GM18517 (cell line): Measurements from ENCODE around the gene ARHGAP30.
A peak's percentile ranks its signal among the peaks of the same experiment; 100 is the strongest.
"Not testable (repeated sequence)": the region's sequence is repeated elsewhere in the genome, so short reads cannot be mapped to it uniquely, and the experiment has no call there.

ENCODE experiments used
- ATAC-seq: cut with Tn5 transposase; IDR thresholded peaks from one replicate; pipeline ENCODE4 v1.9.1; 2021; ENCODE audit warnings: mild to moderate bottlenecking, moderate library complexity; ENCODE audit not compliant: unreplicated experiment

ARHGAP30 gene

DNA sequence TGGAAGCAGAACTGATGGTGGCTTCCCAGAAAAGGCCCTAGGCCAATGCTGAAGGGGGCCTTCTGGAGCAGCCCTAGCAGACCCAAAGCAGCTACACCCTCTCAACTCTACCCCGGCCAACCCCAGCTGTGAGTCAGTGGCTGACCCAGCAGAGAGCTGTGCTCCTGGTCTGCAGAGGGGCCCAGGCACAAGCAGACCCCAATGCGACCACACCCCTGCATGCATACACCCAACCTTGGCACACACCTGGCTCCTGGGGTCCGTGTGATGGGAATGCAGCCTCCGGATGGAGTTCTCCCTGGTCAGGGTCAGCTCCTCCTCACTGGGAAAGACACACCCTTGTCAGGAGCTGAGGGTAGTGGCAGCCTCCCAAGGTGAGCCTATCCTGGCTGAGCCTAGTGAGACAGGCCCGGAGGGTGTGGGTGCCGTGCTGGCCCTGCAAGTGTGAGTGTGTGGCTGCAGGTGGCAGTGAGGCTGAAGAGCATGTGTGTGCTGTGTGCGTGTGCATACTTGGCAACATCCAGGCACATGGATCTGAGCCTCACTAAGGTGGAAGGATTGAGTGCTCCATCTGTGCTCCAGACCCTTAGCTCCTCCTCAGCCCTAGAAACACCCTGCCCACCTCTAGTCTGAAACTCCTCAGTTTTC, 3.9 kb upstream of the ARHGAP30 start:
- no peak for ATAC-seq

DNA sequence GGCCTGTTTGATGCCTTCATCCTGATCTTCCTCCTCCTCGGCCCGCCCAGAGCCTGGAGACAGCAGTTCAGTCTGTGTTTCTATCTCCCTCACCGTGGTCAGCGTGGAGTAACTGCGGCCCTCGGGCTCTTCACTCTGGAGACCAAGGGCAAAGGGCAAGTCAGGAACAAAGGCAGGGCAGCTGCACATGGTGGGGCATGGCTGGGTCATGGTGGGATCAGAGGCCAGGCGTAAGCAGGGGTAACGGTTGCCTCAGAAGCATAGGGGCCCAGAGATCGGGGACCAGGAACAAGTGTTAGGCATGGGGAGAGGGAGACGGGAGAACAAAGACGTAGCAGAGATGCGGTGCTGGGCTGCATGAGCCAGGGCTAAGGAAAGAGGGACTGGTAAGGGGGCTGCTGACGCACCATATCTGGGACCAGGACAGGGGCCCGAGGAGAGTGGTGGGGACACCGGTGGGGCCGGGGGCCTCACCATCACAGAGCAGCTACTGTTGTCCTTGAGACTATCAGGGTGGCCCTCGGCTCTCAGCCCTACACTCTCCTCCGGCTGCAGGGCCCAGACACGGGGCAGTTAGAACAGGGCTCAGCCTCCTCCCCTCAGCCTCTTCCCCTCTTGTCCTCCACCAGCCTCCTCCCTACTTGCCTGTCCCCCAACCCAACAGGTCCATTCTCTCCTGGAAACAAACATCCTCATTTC, 3.2 kb upstream of the ARHGAP30 start:
- no peak for ATAC-seq

DNA sequence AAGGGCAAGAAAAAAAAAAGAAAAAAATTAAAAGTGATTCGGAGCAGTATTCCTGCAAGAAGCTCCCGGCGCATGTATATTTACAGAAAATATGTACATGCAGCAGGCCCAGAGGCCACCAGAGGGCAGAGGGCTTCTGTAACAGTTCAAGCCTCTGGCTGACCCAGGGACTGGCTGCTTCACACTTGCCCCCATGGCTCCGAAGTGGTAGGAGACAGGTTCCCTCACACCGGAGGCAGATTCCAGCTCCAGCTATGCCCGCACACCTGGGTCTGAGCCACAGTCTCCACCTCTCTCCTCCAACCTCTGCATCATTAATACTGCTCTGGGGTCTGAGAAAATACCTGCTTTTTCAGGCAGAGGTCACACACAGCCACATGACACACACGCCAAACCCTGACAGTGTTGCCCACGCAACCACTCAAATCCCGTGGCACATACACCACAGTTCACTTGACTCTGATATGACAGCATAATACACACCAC, 2.2 kb upstream of the ARHGAP30 start:
- ATAC-seq, result no peak

DNA sequence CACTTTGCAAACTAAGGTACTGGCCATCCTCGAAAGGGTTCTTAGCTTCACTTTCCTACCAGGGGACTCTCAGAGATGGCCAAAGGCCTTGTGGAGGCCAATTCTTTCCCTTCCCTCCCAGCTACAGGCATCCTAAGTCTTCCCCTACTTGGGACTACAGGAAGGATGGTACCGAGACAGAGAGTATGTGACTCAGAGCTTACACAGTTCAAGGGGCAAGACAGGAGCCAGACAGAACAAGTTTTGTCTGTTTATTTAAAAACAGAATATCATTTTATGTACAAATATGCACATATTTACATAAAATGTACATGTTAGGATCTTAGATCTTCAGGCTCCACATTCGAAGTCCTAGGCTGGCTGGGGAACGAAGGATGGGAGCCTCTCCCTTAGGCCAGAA, 1.1 kb upstream of the ARHGAP30 start:
- no peak for ATAC-seq

DNA sequence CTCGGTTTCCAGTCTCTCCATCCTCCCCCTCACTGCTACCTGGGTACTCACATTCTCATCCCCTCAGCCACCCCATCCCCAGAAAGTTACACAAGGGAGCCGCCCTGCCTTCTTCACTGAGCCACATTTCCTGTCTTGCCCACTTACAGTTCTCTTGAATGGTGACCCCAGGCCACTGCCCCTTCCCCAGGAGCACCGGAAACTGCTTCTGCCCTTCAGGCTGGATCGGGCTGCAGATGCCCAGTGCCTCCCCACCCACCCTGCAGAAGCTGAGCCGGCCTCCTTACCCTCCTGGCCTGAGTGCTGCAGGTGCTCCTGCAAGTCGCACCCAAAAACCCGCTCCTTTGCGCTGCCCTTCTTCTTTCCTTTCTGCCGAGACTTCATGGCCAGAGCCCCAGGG, 450 bp downstream of the ARHGAP30 start:
- ATAC-seq, result no peak

DNA sequence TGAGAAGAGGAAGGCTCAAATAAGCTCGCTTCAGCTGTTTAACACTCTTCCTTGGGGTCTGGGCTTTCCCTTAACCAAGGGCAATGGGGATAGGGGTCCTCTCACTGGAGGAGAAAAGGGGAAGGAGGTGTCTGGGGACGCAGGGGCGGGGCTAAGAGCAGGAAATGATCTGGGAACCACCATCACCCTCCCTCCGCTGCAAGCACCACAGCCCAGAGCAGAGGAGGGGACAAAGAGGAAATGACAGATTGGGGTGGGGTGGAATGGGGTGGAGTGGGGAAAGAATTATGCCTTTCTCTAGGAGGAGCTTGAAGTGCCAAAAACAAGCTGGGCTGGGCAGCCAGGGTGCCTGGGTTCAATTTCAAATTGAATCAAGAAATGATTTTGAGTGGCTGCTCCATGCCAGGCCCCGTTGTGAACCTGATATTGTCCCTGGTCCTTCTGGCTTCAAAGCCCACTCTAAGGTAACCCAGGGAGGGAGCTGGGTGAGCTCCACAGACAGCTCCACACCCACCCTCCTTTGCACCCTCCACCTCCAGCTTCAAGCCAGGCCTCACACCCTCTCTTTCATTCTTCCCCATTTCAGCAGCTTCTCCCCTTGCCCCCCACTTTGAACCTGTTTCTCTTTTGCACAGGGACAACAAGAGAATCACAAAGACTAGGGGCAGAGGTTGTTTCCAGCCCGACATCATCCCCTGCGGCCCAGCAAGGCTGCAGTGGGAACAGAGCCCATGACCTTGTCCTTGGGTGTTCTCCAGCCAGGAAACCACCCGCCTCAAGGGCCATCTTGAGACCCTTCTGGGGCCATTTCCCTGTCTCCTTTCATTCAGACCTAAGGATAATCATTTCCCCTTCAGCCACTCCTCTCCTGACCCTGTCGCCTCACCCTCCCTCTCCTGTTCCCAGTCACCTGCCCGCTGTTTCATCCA, 1.1 kb downstream of the ARHGAP30 start:
- peak; percentile 46 for ATAC-seq

DNA sequence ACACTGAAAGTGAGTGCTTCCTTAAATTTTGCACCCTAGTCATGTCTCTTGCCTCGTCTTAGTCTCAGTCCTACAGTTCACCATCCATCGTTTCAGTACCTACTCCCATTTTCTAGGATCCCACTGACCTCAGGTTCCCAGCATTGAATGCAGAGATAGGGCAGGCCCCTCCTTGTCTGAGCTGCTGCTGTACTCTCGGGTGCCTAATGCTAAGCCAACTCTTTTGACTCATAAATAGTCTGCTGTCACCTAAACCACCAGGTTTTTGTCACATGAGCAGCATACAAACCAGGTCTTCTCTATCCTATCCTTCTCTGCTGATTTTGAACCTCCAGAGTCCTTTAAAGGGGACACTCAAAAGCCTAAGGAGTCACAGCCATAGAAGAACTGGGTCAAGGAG, 3.0 kb downstream of the ARHGAP30 start:
- ATAC-seq, result no peak

DNA sequence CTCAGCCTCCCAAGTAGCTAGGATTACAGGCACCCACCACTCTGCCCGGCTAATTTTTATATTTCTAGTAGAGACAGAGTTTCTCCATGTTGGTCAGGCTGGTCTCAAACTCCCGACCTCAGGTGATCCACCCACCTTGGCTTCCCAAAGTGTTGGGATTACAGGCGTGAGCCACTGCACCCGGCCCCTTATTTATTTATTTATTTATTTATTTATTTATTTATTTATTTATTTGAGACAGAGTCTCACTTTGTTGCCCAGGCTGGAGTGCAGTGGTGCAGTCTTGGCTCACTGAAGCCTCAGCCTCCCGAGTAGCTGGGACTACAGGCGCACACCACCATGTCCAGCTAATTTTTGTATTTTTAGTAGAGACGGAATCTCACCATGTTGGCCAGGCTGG, 4.0 kb downstream of the ARHGAP30 start:
- not testable (repeated sequence) for ATAC-seq

DNA sequence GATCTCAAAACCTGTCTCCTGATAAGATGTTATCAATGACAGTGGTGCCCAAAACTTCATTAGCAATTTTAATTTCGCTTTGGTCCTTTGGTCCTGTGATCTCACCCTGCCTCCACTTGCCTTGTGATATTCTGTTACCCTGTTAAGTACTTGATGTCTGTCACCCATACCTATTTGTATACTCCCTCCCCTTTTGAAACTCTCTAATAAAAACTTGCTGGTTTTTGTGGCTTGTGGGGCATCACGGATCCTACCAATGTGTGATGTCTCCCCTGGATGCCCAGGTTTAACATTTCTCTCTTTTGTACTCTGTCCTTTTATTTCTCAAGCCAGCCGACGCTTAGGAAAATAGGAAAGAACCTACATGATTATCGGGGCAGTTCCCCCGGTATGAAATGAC, 5.8 kb downstream of the ARHGAP30 start:
- ATAC-seq, result not testable (repeated sequence)

DNA sequence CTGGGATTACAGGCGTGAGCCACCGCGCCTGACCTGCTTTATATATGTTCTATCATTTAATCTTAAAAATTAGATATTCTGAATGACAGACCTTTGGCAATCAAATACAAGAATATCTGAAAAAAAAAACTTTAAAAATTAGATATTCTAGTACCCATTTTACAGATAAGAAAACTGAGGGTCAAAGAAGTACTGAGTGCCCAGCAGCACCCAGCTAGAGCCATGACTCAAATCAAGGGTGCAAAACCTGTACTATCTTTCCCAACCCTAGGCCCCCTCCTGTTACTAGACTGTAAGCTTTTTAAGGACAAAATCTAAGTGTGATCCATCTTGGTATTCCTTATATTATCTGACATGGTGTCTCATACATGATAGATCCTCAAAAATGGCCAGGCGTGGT, 8.3 kb downstream of the ARHGAP30 start:
- ATAC-seq, result no peak

DNA sequence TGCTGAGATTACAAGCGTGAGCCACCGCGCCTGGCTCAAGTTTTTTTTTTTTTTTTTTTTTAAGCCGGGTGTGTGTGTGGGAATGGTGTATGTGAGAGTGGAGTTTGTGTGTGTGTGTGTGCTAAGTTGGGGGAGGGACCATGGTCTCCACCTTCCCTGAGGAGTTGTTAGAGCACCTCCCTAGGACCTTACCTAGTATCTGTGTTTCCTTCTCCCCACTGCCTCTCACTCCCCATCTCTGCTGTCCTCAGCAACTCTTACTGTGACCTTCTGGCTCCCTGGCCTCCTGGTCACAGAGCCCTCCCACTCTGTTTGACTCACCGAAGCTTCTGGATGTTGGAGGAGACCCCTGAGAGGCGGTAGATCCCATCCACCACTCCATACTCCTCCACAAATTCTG, 10.4 kb downstream of the ARHGAP30 start:
- no peak for ATAC-seq

DNA sequence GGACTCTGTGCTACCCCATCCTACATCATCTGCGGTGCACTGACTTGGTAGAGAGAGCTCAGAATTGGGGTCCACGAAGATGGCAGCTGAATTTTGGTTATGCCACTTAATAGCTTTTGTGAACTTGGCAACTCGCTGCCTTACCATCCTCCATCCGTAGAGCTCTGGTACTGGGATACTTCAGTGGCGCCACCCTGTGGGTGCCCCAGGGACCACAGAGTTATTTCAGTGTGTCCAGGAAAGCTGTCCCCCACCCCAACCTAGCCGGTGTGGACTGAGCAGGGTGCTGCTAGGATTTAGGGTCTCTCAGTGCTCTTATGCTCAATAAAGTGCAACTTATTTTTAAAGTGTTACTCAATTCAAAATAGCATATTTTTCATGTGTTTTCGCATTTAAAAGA, 14.9 kb downstream of the ARHGAP30 start:
- no peak for ATAC-seq

DNA sequence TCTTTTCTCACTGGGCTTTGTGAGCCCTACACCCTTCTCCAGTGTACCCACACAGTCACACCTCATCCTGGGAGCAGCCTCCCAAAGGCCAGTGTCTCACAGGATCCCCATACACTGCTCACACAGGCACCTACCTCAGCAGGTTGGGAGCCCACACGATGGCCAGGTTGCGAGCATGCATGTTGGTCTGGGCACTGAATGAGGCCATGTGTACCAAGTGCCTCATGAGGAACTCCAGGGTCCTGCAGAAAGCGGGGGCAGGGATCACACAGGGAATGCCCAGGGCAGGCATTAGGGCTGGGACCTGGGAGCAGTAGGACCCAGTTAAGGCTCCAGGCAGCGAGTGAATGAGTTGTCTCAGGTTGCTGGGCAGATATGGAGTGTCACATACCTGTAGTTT, 15.5 kb downstream of the ARHGAP30 start:
- no peak for ATAC-seq

DNA sequence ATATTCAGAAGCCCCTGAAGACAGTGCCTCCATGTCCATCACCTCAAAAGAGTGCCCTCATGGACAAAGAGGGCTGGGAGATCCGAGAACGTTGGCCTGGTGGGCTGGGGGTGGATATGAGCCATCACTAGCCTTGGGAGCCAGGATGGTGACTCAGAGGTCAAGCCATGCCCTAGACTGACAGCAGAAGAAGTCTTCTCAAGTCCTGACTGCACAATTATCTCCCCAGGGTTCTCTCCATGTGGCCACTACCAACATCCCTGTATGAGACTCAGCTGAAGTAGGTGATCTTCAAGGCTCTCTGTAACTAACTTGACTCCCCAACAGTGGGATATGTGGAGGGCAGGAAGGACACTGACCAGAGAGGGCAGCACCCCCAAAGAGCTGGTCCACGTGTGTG, 16.8 kb downstream of the ARHGAP30 start:
- ATAC-seq, result no peak

DNA sequence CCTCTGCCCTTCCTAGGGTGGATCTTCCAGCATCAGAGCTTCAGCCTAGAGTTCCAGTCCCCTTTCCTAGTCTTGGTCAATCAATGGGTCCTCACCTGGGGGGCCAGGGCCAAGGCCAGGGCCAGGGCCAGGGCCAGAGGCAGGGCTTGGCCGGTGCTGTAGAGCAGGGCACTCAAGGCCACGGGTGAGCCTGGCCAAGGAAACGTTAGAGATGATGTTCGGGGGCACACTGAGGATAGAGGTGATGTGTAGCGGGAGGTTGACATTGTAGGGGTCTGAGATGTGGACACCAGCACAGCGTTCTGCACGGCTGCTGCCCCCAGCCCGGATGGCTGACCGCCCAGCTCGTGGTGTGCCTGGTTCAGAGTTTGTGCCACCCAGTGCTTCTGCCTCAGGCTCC, 18.5 kb downstream of the ARHGAP30 start:
- no peak for ATAC-seq

DNA sequence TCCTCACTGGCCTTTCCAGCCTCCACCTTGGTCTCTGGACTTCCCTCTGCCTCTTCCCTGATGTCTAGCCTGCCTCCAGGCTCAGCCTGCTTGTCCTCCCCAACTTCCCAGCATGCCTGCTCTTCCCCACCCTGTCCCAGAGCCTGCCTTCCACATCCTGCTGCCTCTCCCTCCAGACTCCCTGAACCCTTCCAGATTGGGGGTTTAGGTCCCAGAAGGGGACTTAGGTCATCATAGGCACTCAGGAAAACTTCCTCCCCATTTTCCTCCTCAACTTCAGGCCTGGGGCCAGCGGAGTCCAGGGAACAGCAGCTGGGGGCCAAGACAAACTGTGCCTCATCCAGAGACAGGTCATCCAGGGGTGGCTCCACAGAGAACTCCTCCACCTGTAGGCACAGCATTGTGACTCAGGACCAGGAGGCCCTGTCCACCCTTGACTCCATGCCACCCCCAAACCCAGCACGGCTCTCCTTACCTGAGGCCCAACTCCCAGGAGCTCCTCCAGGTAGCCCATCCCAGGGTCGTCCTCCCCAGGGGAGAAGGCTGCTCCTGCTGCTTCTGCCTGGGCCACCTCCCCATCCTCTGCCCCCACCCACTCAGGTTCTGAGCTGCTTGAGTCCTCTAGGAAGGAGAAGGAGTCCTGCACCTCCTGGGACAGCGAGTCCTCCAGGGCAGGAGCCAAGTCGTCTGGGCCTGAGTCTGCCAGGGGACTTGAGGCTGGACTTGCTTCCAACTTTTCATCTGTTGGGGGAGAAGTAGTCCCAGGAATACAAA, 20.6 kb downstream of the ARHGAP30 start:
- no peak for ATAC-seq

DNA sequence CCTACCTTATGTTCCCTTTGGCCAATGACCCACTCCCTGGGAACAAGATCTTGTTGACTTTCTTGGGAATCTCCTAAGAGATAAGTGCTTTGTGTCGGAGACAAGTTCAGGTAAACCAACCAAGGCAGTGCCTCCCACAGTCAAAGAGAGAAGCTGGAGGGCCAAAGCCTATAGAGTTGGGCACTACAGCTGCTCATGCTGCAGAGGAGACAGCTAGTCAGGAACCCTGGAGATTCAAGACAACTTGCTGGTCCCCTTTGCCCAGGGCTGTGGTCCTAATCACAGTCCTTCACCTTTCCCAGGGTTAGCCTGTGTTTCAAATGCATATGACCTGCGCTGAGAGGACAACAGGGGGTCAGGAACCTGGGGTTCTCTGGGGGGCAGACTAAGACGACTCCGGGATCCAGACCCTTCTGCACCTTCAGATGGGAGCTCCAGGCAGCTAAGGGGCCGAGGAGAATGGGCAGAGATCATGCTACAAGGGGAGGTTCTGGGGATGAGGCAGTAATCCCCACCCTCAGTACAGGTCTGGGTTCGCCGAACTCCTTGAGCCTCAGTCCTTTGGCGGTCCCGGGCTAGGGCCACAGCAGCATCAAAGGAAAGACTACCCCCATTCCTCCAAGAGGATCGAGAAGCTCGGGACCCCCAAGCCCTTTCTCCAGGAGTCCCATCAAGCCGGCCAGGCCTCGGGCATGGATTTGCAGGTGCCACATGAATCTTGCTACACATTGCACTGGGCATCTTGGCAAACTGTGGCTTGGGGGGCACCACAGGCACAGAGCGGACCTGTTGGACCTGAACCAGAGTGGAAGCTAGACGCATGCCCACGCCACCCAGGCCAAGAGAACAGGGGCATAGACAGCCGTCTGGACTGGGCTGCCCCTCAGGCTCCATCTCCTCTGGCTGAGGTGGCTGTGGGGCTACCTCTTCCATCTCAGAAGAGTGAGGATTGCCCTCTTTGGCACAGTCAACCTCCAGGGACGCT, 22.0 kb downstream of the ARHGAP30 start:
- no peak for ATAC-seq

DNA sequence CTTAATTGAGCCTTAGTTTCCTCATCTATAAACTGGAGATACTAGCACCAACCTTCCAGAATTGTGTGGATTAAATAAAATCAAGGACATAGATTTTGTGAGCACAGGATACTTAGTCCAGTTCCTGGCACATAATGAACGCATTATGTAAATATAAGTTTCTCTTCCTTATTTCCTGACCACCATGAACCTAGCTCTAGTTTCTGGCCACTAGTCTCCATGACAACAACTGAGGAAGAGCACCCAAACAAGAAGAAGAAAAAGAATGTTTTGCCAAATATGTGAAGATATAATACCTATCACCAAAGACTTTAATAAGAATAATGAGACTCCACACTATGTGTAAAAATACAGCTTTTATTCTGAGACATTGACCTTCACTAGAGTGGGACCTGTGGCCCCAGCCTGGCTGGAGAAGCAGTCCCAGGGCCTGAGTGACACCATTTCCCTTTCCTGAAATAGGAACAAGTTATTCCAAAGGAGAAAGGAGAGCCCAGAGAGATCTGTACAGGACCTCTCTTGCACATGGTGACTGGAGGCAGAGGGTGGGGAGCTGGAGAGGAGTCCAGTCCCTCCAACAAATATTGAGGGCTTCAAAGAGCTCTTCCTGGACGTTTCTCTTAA, 23.0 kb downstream of the ARHGAP30 start:
- ATAC-seq, result peak; percentile 51
